Measurements from ENCODE around the gene SMCO4.

DNA sequence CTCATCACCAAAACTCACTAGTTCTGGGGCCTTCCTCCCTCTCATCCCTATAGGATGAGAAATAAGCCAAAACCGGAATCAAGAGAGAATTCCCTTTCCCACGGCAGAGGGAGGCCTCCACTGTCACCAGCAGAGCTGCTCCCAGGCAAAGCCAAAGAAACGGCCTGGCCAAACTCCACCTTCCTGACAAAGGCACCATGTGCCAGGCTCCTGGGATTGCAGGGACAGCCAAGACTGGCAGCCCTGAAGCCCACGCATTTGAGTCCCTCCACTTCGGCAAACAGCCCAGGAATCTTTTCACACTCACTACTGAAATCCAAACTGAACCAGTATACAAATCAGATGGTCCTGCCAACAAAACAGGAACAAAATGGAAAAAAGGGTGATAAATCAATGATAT lies 6.1 kb downstream of the SMCO4 start:
- TF ChIP-seq, protein P1, sequence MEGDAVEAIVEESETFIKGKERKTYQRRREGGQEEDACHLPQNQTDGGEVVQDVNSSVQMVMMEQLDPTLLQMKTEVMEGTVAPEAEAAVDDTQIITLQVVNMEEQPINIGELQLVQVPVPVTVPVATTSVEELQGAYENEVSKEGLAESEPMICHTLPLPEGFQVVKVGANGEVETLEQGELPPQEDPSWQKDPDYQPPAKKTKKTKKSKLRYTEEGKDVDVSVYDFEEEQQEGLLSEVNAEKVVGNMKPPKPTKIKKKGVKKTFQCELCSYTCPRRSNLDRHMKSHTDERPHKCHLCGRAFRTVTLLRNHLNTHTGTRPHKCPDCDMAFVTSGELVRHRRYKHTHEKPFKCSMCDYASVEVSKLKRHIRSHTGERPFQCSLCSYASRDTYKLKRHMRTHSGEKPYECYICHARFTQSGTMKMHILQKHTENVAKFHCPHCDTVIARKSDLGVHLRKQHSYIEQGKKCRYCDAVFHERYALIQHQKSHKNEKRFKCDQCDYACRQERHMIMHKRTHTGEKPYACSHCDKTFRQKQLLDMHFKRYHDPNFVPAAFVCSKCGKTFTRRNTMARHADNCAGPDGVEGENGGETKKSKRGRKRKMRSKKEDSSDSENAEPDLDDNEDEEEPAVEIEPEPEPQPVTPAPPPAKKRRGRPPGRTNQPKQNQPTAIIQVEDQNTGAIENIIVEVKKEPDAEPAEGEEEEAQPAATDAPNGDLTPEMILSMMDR (IDR thresholded peaks at IDR 0.05): no peak
- TF ChIP-seq POLR2A (IDR thresholded peaks at IDR 0.05): no peak

All from esophagus squamous epithelium (tissue), 4 donors.